ENCODE data around the gene RNF144A.

The RNF144A gene

GRCh38 chr2:7007846-7008741, 90.9 kb downstream of the RNF144A start:
- DNase-seq (ENCODE audit: low read depth), result peak; percentile 93

- DNase-seq (ENCODE audit: low read depth), result peak; percentile 42
Measured at GRCh38 chr2:7009207-7009911, 92.1 kb downstream of the RNF144A start.

- peak; percentile 96 for DNase-seq (ENCODE audit: low read depth)
Measured at GRCh38 chr2:7010391-7011054, 93.3 kb downstream of the RNF144A start.

- peak; percentile 95 for DNase-seq (ENCODE audit: low read depth)
Measured at GRCh38 chr2:7011356-7012083, 94.3 kb downstream of the RNF144A start.

GRCh38 chr2:7012141-7012764, 95.0 kb downstream of the RNF144A start:
- peak; percentile 76 for DNase-seq (ENCODE audit: low read depth)

- no peak for DNase-seq (ENCODE audit: low read depth)
Measured at GRCh38 chr2:7013471-7014160, 96.4 kb downstream of the RNF144A start.

GRCh38 chr2:7014174-7014640, 97.0 kb downstream of the RNF144A start:
- DNase-seq (ENCODE audit: low read depth), result peak; percentile 43

- no peak for DNase-seq (ENCODE audit: low read depth)
Measured at GRCh38 chr2:7015007-7015950, 98.1 kb downstream of the RNF144A start.

- no peak for DNase-seq (ENCODE audit: low read depth)
Measured at GRCh38 chr2:7016148-7016547, 98.9 kb downstream of the RNF144A start.

- DNase-seq (ENCODE audit: low read depth), result no peak
Measured at GRCh38 chr2:7016601-7017211, 99.5 kb downstream of the RNF144A start.

GRCh38 chr2:7017671-7018281, 100.6 kb downstream of the RNF144A start:
- no peak for DNase-seq (ENCODE audit: low read depth)

- DNase-seq (ENCODE audit: low read depth), result no peak
Measured at GRCh38 chr2:7018282-7018701, 101.1 kb downstream of the RNF144A start.

GRCh38 chr2:7018767-7019166, 101.6 kb downstream of the RNF144A start:
- DNase-seq (ENCODE audit: low read depth), result no peak

GRCh38 chr2:7019191-7019590, 102.0 kb downstream of the RNF144A start:
- no peak for DNase-seq (ENCODE audit: low read depth)

- DNase-seq (ENCODE audit: low read depth), result no peak
Measured at GRCh38 chr2:7020059-7020458, 102.8 kb downstream of the RNF144A start.

GRCh38 chr2:7020468-7020867, 103.3 kb downstream of the RNF144A start:
- no peak for DNase-seq (ENCODE audit: low read depth)

- no peak for DNase-seq (ENCODE audit: low read depth)
Measured at GRCh38 chr2:7020939-7021470, 103.8 kb downstream of the RNF144A start.
